ENCODE results near the gene SRGAP2C.
"Not testable (repeated sequence)": the region's sequence is repeated elsewhere in the genome, so short reads cannot be mapped to it uniquely, and the experiment has no call there.

The SRGAP2C gene

GRCh38 chr1:121230636-121231035, 45.9 kb downstream of the SRGAP2C start:
- DNase-seq, result not testable (repeated sequence)

- DNase-seq, result not testable (repeated sequence)
These were observed 47.8 kb downstream of the SRGAP2C start for GRCh38 chr1:121232445-121233125.

- not testable (repeated sequence) for DNase-seq
These were observed 49.5 kb downstream of the SRGAP2C start for GRCh38 chr1:121234090-121234759.

- not testable (repeated sequence) for DNase-seq
These were observed 53.6 kb downstream of the SRGAP2C start for GRCh38 chr1:121238384-121238783.

- DNase-seq, result not testable (repeated sequence)
These were observed 59.1 kb downstream of the SRGAP2C start for GRCh38 chr1:121243913-121244312.

GRCh38 chr1:121246399-121246798, 61.6 kb downstream of the SRGAP2C start:
- not testable (repeated sequence) for DNase-seq

- DNase-seq, result not testable (repeated sequence)
These were observed 67.9 kb downstream of the SRGAP2C start for GRCh38 chr1:121252656-121253055.

GRCh38 chr1:121254618-121255017, 69.8 kb downstream of the SRGAP2C start:
- not testable (repeated sequence) for DNase-seq

- DNase-seq, result not testable (repeated sequence)
These were observed 72.9 kb downstream of the SRGAP2C start for GRCh38 chr1:121257632-121258031.

- not testable (repeated sequence) for DNase-seq
These were observed 73.4 kb downstream of the SRGAP2C start for GRCh38 chr1:121258134-121258533.

GRCh38 chr1:121260205-121260604, 75.4 kb downstream of the SRGAP2C start:
- not testable (repeated sequence) for DNase-seq

GRCh38 chr1:121262163-121262562, 77.4 kb downstream of the SRGAP2C start:
- DNase-seq, result not testable (repeated sequence)

- DNase-seq, result not testable (repeated sequence)
These were observed 79.0 kb downstream of the SRGAP2C start for GRCh38 chr1:121263789-121264244.

GRCh38 chr1:121267072-121267471, 82.3 kb downstream of the SRGAP2C start:
- not testable (repeated sequence) for DNase-seq

GRCh38 chr1:121269309-121269708, 84.5 kb downstream of the SRGAP2C start:
- DNase-seq, result not testable (repeated sequence)

- not testable (repeated sequence) for DNase-seq
These were observed 85.2 kb downstream of the SRGAP2C start for GRCh38 chr1:121269973-121270372.

- DNase-seq, result not testable (repeated sequence)
These were observed 86.5 kb downstream of the SRGAP2C start for GRCh38 chr1:121271143-121271715.

- DNase-seq, result not testable (repeated sequence)
These were observed 90.7 kb downstream of the SRGAP2C start for GRCh38 chr1:121275435-121275834.

GRCh38 chr1:121278202-121278601, 93.4 kb downstream of the SRGAP2C start:
- DNase-seq, result not testable (repeated sequence)

- not testable (repeated sequence) for DNase-seq
These were observed 94.2 kb downstream of the SRGAP2C start for GRCh38 chr1:121278777-121279547.

- DNase-seq, result not testable (repeated sequence)
These were observed 94.7 kb downstream of the SRGAP2C start for GRCh38 chr1:121279548-121279898.

- DNase-seq, result not testable (repeated sequence)
These were observed 96.0 kb downstream of the SRGAP2C start for GRCh38 chr1:121280699-121281317.

Data from activated CD8-positive, alpha-beta memory T cell treated with anti-CD3 and anti-CD28 coated beads for 24 hours (primary cell).